HG03175 (cell line): Measurements from ENCODE around the gene POLDIP2.
A peak's percentile ranks its signal among the peaks of the same experiment; 100 is the strongest.

Experiments
- ATAC-seq: cut with Tn5 transposase; IDR thresholded peaks from one replicate; pipeline ENCODE4 v1.9.1; 2021; ENCODE audit warnings: mild to moderate bottlenecking, moderate library complexity; ENCODE audit not compliant: unreplicated experiment

The POLDIP2 gene, protein sequence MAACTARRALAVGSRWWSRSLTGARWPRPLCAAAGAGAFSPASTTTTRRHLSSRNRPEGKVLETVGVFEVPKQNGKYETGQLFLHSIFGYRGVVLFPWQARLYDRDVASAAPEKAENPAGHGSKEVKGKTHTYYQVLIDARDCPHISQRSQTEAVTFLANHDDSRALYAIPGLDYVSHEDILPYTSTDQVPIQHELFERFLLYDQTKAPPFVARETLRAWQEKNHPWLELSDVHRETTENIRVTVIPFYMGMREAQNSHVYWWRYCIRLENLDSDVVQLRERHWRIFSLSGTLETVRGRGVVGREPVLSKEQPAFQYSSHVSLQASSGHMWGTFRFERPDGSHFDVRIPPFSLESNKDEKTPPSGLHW

DNA sequence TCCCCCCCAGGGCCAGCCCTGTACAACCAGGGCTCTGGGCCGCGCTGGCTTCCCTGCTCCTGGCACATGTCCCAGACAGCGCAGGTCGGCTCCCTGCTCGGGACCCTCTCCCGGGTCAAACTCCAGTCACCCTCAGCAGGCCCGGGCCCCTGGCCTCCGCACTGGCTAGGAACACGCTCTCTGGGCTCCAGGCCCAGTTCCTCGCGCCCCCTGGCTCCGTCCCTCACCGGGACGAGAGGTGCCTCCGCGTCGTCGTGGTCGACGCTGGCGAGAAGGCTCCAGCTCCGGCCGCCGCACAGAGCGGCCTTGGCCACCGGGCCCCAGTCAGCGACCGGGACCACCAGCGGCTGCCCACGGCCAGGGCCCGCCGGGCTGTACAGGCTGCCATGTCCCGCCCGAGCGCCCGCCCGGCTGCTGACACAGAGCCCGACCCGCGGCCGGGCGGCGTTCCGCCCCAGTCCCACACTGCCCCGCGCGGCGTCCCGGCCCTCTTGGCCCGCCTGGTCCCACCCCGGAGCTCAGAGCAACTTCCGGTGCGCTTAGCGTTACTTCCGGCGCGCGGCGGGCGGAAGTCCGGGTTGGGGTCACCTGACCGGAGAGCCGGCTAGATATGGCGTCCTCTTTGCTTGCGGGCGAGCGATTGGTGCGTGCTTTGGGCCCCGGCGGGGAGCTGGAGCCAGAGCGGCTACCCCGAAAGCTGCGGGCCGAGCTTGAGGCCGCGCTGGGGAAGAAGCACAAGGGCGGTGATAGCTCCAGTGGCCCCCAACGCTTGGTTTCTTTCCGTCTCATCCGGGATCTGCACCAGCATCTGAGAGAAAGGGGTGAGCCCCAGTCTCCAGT, at the start of gene POLDIP2:
Gene POLDIP2 (minus strand): TSS at position 467 of the 840 bp plus-strand sequence. CDS start 79 bp downstream, at position 388.
- peak; percentile 97 for ATAC-seq

DNA sequence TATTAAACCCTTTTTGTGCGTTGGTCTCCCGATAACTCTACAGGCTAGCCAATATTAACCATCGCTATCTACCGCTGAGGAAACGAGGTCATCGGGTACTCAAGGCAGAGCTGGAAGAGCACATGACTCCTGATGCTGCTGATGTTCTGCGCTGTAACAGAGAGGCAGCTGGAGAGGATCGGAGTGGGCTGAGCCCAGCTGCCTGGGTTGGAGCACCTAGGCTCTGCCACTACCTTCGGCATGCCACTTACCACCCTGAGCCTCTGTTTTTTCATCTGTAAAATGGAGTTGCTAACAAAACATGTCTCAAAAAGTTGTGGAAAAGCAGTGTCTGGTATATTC, 49.1 kb upstream of the POLDIP2 start:
- peak; percentile 10 for ATAC-seq

DNA sequence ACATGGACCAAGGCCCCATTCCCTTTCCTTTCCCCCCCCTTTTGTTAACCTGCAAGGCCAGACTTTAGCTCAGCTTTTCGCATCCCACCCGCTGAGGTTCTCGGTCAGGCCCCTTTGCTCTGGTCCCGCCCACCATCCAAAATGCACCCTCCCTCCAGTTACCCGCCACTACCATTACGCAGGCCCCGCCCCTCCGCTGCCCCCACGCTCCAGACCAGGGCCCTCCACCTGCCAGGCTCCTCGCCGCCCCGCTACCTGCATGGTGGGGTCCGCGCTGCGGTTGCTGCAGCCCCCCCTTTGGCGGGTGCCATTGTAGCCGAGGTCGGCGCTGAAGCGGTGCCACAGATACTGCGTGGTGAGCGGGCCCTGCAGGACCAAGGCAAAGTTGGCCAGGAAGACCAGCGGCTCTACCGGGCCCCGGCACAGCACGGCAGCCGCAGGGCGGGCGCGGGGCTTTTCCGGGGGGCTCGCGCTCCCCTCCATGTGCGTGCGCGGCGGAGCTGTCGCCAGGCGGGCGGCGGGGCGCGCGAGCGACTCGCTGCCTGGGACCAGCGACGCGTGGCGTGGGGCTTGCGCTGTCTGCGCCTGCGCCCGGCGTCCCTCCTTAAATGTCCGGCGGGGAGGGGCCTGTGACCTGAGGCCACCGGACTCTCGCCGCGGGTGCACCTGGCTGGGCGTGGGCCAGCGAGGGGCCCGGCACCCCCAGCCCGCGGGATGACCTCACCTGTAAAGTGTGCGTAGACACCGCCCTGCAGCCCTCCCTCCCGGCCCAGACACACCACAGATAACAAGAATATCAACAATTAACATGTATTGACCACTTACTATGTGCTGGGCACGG, 48.5 kb upstream of the POLDIP2 start, which contains the start of gene SLC46A1:
Gene SLC46A1 (minus strand): TSS at position 581 of the 841 bp plus-strand sequence. CDS start 98 bp downstream, at position 483.
- ATAC-seq, result peak; percentile 65

DNA sequence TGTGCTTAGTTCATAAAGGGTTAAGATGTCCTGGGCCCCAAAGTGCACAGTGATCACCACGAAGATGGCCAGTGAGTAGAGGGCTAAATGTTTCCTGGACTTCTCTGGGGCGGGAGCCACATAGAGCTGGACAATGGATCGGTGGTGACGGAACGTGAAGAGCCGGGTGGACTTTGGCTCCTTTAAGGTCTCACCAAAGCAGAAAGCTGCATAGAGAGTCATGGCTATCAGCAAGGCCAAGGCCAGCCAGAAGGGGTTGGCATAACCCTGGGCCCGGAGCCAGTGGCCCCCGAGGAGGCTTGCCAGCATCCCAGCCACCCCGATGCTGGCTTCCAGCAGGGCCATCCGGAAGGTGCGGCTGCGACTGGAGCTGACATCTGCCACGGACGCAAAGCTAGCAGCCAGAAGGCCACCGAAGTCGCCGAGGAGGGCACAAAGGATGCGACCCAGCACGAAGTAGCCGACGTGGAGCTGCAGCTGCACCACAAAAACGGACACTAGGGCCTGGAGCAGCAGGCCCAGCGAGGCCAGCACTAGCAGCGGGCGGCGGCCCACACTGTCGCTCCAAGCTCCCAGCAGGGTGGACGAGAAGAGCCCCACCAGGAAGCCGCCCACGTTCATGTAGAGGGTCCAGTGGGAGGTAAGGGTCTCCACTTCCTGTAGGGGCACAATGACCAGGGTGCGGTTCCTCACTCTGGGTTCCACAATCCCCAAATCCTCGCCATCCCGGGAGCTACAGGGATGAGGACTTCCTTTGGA, 47.7 kb upstream of the POLDIP2 start:
- ATAC-seq, result no peak

DNA sequence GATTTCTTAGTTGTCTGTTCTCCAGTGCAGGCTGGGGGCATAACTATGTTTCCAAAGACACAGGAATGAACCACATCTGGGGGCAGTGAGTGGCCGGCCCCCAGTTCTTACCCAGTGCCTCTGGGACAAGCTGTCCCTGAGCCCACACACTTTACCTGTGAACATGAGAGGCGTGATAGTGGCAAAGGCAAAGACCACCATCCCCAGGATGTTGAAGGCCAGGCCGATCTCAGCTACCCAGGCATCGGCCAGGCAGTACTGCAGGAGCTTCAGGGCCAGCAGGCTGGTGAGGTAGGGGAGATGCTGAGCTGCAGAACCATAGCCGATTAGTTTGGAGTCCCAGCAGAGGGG, 47.1 kb upstream of the POLDIP2 start:
- ATAC-seq, result no peak

DNA sequence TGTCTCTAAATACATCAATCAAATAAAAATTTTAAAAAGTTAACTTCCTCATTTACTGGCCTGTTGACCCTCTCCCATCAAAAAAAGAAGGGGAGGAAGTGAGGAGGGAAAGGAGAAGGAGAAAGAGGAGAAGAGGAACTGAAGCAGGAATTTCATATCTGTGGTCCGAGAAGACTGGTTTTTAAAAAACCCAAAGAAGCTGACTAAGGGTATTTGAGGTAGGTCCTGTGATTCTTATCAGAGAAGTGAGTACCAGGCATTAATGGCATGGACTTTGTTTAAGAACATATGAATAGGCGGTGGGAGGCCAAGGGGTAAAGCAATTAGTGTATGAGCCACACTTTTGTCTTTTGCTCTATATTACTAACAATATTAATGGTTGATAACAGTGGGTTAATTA, 46.7 kb upstream of the POLDIP2 start:
- no peak for ATAC-seq

DNA sequence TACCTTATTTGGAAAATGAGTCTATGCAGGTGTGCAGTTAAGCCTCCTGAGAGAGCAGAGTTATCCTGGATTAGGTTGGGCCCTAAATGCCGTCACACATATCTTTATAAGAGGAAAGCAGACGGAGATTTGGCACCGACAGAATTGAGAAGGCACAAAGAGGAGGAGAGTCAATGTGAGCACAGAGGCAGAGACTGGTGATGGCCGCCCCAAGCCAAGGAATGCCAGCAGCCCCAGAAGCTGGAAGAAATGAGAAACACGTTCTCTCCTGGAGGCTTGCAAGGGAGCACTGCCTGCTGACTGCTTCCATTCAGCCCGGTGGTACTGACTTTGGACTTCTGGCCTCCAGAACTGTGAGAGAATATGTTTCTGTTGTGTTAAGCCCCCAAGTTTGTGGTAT, 45.5 kb upstream of the POLDIP2 start:
- no peak for ATAC-seq

DNA sequence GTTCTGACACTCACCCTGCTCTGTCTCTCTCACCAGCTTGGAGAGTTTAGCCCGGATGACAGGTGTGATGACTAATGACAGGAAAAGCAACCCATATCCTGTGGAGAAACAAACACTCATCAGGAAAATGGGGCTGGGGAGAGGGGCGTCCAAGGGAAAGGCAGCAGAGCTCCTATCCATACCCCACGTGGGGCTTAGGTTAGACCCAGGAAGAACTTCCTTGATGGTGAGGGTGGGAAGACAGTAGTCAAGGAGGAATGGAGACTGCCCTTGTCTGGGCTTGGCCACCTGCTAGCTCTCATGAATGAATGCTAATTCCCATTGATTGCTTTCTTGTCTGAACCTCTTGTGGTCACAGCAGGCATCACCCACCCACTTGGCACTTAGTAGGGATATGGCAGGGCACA, 44.9 kb upstream of the POLDIP2 start:
- ATAC-seq, result no peak

DNA sequence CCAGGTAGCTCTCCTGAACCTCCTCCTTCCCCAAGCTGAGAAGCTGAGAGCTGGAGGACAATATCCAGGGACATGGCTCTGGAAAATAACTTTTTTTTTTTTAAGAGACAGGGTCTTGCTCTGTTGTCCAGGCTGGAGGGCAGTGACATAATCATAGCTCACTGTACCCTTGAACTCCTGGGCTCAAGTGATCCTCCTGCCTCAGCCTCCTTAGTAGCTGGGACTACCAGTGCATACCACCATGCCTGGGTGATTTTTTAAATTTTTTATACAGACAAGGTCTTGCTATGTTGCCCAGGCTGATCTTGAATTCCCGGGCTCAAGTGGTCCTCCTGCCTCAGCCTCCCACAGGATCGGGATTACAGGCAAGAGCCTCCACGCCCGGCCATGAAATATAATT, 42.5 kb upstream of the POLDIP2 start:
- no peak for ATAC-seq

DNA sequence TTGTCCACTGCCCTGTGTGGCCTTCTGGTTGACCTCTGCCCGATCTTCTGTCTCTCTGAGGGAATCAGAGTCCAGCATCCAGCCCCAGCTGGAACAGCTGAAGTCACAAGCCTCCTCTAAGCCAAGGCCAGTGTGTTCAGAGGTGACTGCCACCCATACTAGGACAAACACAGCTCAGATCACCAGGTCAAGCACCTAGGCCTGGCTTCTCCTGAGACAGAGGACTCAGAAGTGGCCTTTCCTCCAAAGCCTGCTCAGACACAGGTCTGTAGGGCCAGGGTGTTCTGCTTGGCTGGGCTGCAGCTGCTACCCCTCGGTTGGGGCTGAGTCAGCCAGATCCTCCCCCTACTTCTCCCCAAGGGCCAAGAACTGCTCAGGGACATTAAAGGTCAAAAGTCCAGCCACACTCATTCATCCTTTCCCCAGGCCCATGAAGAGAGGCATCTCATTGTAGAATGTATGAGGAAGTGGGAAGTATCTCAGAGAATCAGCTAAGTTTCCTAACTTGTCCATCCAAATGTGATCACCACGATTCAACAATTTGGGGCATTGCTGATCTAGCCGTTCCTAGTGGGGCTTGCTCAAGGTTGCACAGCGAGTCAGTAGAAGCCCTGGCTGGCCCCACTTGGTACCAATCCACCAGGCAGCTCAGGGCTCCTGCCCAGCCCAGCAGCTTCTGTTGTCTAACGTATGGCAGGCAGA, 41.1 kb upstream of the POLDIP2 start:
- no peak for ATAC-seq

DNA sequence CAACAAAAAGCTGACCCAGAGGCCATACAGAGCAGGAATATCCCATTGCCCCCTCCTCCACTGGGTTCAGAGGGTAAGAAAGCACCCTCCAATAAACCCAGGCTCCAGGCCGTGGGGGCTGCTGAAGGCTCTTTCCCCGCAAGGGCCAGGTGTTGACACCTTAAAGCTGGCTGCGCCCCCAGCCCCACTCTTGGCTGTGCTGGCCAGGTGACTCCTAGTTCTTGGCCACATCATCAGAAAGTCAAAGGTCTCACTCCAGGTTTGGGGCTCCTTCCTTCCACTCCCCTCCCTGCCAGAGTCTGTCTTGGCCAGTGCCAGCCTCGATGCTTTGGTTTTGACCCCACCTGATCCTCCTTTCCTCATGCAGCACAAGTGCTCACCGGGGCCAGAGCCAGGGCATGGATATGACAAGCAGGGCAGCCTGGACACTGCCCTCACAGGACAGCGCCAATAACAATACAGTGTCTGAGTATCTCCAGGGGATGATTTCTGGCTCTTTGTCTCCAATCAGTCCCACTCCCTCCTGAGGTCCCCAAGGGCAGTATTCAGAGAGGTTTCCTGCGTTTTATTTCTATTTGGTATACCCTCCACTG, 40.5 kb upstream of the POLDIP2 start:
- ATAC-seq, result no peak

DNA sequence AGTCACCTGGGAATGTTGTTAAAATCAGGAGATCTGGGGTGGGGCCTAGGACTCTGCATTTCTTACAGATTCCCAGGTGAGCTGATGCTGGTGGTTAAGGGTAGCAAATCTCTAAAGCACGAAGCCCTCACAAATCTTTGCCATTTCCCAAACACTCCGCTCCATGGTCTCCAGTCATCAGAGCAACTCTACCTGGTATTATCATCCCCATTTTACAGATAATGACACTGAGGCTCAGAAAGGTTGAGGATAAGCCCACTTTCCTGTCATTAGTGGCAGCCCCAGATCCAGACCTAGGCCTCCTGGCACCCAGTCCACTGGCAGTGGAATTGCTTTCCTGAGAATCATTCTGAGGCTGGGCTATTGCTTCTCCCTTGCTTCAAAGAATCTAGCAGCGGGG, 39.9 kb upstream of the POLDIP2 start:
- no peak for ATAC-seq

DNA sequence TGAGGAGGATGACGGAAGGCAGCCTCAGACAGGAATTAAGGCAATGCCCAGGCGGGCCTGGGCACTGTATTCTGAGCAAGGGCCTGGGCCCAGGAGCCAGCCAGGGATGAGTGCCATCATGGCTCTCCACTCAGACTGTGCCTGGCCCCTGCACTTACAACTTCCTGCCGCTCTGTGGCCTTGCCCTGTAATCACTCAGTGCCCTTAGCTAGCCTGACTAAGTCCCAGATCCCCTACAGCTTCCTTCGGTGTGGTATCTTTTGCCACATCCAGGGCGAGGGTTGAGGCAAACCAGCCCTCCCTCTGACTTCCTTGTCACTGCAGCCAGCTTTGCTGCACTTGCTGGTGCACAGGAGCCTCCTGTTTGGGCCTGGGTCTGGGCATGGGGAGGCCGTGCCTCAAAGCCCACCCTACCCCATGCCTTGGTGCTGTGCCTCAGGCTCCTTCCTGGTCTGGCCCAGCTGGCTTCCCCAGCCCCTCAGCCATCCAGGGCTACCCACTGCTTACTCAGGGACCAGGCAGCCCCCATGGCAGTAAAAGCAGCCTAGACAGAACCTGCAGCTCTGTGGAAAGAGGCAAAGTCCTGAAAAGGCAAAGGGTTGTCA, 39.4 kb upstream of the POLDIP2 start:
- ATAC-seq, result no peak

DNA sequence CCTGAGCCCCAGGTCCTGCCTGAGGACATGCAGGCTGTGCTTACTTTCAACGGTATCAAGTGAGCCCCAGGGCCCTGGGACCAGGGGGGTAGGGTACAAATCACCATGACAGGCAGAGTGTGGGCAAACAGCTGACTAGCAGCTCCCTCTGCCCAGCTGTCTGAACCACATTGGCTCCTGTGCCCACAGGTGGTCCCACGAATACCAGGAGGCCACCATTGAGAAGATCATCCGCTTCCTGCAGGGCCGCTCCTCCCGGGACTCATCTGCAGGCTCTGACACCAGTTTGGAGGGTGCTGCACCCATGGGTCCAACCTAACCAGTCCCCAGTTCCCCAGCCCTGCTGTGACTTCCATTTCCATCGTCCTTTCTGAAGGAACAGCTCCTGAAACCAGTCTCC, 38.6 kb upstream of the POLDIP2 start:
- ATAC-seq, result no peak

DNA sequence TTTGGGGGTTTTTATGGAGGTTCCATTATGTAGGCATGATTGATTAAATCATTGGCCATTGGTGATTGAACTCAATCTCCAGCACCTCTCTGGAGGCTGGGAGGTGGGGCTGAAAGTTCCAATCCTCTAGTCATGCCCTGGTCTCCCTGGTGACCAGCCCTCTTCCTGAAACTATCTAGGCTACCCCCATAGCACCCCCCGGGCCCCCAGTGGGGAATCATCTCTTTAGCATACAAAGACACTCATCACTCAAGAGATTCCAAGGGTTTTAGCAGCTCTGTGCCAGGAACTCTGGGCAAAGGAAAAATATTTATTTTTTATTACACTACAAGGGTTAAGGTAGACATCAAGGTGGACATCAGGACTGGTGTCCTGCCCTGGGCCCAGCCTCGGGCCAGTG, 38.1 kb upstream of the POLDIP2 start:
- ATAC-seq, result no peak

DNA sequence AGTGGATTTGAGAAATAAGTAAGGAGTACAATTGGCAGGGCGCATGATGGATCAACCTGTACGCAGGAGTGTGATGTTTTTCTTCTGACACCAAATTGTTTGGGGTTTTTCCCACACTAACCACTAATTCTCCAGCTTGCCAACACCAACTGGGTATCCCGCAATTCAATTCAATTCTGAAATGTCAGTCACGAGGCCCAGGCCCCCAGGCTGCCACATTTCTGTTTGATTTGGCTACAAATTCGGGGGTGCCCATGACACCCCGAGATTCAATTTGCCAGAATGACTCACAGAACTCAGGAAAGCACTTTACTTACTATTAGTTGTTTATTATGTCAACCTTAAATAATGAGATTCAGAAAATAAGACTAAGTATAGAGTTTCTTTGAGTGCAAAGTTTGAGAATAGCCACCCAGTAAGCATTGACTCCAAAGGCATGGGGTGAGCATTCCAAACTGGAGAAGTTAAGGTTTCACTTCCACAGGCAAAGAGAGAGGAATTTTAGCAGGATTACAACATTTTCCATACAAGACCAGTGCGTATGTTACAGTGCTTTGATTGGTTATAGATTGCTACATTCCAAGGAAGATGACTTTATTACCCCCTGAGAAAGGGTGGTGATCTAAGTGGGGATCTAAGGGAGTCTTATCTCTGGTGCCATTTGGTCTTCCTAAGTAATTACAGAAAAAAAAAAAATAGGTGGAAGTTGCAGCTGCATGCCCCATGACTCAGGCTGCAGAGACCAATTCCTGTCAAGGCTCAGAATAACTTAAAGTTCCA, 37.2 kb upstream of the POLDIP2 start:
- no peak for ATAC-seq

DNA sequence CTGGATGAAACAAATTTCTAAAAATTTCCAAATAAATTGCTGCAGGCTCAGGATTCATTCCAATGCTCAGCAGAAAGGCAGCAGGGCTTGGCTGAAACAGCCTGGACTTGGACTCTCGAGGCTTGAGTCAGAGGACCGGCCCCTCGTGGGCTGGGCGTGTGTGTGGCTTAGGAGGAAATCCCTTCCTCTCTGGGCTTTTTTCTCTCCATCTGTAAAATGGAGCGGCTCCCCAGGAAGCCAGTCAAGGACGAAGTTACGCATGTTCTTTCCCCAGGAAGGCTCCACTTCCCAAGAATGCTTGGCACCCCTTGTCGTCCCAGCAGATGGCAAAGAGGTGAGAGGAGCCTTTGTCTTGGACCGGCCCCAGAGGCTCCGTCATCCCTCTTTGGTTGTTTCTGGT, 35.2 kb upstream of the POLDIP2 start:
- no peak for ATAC-seq

DNA sequence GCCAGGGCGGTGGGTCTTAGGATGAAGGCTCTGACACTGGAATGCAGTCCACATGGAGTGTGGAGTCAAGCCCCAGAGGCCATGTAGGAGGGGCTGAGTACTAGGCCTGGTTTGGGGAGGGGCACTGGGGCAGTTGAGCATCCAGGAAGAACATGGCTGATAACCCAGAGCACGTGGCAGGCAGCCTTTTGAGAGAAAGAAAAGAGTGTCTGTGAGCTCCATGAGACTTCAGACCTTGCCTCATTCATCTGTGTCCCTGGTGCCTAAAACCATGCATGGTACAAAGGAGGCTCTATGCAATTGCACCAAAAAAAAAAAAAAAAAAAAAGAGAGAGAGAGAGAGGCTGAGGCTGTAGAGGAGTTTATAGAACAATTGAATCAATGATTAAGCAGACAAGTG, 34.1 kb upstream of the POLDIP2 start:
- no peak for ATAC-seq
